Measurements from ENCODE around the gene SELENOO. TPM values are rescaled to one million over a fixed set of nuclear protein-coding genes. Genes with fewer than 3 reads are reported as not detected.

The SELENOO gene
- total RNA-seq, 1 experiment from 2014 or later = 20.0 TPM

DNA sequence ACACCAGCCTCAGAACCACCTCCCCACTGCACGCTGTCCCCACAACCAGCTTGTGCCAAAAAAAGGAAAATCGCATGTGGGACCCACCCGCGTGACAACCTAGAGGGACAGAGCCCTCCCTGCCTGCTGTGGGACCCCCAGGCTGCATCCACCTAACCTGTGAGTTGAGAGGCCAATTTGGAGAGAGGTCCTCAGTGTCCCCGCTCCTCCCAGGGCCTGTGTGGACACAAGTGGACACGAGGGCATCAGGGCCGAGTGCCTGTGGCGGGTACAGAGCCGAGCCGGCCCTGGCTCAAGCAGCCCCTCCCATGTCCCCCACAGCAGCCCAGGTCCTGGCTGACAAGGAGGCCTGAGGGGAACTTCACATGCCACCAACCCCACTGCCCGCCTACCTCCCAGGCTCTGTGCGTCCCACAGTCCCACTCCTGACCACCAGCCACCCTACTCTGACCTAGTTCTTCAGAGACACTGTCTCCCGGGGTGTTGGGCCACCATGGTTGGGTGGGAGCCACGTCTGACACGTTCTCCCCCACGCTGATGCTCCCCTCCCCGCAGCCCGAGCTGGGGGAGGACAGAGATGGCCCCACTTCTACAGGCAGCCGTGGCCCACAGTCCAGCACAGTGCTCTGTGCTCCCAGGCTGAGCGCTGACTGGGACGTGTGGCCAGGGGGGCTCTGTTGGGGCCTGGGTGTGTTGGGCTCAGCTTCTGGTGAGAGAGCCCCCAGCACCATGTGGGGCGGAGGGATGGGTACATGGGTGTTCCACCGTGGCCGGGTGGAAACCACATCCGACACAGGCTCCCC, 19.2 kb downstream of the SELENOO start:
- peaks cover 2% of the 10 kb centered on the region; the same call in 1 of the 2 replicates for H4K20me1 ChIP-seq (ENCODE audit: insufficient read depth, low read depth, low read length)

DNA sequence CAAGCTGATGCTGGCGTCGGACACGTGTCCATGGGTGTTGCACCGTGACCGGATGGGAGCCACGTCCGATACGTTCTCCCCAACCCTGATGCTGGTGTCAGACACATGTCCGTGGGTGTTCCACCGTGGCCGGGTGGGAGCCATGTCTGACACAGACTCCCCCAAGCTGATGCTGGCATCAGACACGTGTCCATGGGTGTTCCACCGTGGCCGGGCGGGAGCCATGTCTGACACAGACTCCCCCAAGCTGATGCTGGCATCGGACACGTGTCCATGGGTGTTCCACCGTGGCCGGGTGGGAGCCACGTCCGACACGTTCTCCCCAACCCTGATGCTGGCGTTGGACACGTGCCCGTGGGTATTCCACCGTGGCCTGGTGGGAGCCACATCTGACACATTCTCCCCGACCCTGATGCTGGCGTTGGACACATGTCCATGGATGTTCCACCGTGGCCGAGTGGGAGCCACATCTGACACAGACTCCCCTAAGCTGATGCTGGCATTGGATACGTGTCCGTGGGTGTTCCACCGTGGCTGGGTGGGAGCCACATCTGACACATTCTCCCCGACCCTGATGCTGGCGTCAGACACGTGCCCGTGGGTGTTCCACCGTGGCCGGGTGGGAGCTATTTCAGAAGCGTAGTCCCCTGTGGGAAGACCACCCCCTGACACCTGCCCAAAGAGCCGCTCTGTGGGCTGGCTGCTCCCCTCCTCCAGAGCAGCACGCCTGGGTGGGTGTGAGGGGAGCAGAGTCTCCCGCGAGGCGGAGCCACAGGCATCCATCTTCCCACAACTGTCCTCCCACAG, 20.0 kb downstream of the SELENOO start:
- Histone ChIP-seq H3K9me3 (ENCODE audit: low read length) (no peaks in the 10 kb centered on the region), H3K9ac (ENCODE audit: low read length) (no peak overlapping the region), H3K9me2 (replicated peaks; ENCODE audit: insufficient read depth, low read length) (no peaks in the 10 kb centered on the region), H3K4me3 (ENCODE audit: low read length) (no peak overlapping the region), H3K79me2 (ENCODE audit: low read length) (no peaks in the 10 kb centered on the region), H2AFZ (ENCODE audit: low read length) (no peak overlapping the region), H3K27me3 (ENCODE audit: low read length) (no peaks in the 10 kb centered on the region), H4K20me1 (ENCODE audit: insufficient read depth, low read depth, low read length) (no peaks in the 10 kb centered on the region), H3K4me1 (ENCODE audit: low read length) (peaks cover 6% of the 10 kb centered on the region), H3K36me3 (ENCODE audit: insufficient read depth, low read length) (peaks cover 7% of the 10 kb centered on the region), H3K4me2 (ENCODE audit: low read depth, low read length, poor library complexity, severe bottlenecking) (no peak overlapping the region), H3K27ac (ENCODE audit: low read length) (no peak overlapping the region)
- DNase-seq = no peak

More for the DNA sequence above, 19.2 kb downstream of the SELENOO start:
- Histone ChIP-seq H3K36me3 (ENCODE audit: insufficient read depth, low read length) (peaks cover 11% of the 10 kb centered on the region), H3K9me3 (ENCODE audit: low read length) (no peaks in the 10 kb centered on the region), H3K4me3 (ENCODE audit: low read length) (no peak overlapping the region), H2AFZ (ENCODE audit: low read length) (no peak overlapping the region), H3K9ac (ENCODE audit: low read length) (no peak overlapping the region), H3K27ac (ENCODE audit: low read length) (no peak overlapping the region), H3K9me2 (replicated peaks; ENCODE audit: insufficient read depth, low read length) (no peaks in the 10 kb centered on the region), H3K27me3 (ENCODE audit: low read length) (no peaks in the 10 kb centered on the region), H3K79me2 (ENCODE audit: low read length) (peaks cover 3% of the 10 kb centered on the region), H3K4me2 (ENCODE audit: low read depth, low read length, poor library complexity, severe bottlenecking) (no peak overlapping the region), H3K4me1 (ENCODE audit: low read length) (peaks cover 6% of the 10 kb centered on the region)
- no peak for DNase-seq

DNA sequence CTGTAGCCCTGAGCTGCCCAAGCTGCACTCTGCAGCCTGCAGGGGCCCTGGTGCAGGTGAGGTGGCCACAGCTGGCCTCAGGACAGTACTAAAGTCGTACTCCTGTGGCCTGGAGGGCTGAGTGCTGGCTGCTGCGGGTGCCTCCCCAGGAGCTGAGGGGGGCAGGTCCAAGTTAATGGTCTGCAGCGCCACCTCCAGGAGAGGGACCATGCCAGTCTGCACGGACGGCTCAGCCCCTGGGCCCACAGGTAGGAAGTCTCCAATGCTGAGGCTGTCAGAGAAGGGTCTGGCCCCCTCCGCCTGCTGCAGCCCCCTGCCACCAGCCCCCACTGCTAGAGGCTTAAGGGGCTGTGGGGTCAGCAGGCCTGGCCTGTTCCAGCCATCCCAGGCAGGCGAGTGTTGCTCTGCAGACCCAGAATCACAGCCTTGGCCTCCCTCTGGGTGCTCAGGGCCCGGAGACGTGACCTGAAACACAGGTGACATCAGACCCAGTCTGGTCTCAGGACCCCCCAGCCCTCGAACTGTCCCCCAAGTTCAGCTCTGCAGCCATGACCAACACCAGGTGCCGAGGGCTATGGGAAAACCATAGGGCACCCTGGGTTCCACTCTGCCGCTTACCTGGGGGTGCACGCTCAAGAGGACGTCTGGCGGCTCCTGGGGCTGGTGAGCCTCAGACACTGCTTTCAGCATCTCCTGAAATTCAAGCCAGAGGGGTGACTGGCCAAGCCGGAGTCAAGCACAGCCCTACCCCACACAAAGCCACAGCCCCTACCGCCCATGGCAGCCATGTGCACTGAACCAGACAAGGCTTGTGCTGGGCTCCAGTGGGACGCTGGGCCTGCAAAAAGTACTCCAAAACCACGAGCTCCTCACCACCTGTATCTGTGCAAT, 20.8 kb downstream of the SELENOO start:
- peak; percentile 64 for DNase-seq
- H3K4me2 ChIP-seq (ENCODE audit: low read depth, low read length, poor library complexity, severe bottlenecking) = no peak overlapping the region
- no peaks in the 10 kb centered on the region for H3K9me2 ChIP-seq (replicated peaks; ENCODE audit: insufficient read depth, low read length)
- peaks cover 6% of the 10 kb centered on the region for H3K4me1 ChIP-seq (ENCODE audit: low read length)
- no peak overlapping the region for H3K27ac ChIP-seq (ENCODE audit: low read length)
- H4K20me1 ChIP-seq (ENCODE audit: insufficient read depth, low read depth, low read length) = no peaks in the 10 kb centered on the region
- peaks cover 6% of the 10 kb centered on the region for H3K36me3 ChIP-seq (ENCODE audit: insufficient read depth, low read length)
- H2AFZ ChIP-seq (ENCODE audit: low read length) = no peak overlapping the region
- no peak overlapping the region for H3K4me3 ChIP-seq (ENCODE audit: low read length)
- H3K27me3 ChIP-seq (ENCODE audit: low read length) = no peaks in the 10 kb centered on the region
- no peaks in the 10 kb centered on the region for H3K79me2 ChIP-seq (ENCODE audit: low read length)
- H3K9ac ChIP-seq (ENCODE audit: low read length) = no peak overlapping the region
- H3K9me3 ChIP-seq (ENCODE audit: low read length) = no peaks in the 10 kb centered on the region

DNA sequence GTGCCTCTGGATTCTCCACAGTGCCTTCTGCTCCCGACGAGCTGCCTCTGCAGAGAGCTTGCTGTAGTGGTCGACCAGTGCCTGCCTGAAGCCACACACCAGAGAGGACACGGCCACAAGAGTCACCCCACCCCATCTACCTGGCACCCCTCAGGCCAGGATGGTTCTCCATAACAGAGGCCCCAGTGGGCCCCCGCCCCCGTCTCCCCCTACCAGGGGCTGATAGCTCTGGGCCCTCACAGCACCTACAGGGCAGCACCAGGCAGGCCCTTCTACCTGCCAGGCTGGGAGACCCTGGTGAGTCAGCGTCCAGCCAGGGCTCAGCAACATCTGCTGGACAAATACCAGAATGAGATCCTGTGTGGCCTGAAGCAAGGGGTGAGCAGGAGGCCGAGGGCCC, 21.7 kb downstream of the SELENOO start:
- H3K9me3 ChIP-seq (ENCODE audit: low read length) = no peaks in the 10 kb centered on the region
- no peak overlapping the region for H2AFZ ChIP-seq (ENCODE audit: low read length)
- peaks cover 3% of the 10 kb centered on the region for H3K4me1 ChIP-seq (ENCODE audit: low read length)
- no peaks in the 10 kb centered on the region for H3K79me2 ChIP-seq (ENCODE audit: low read length)
- no peak for DNase-seq
- no peaks in the 10 kb centered on the region for H3K9me2 ChIP-seq (replicated peaks; ENCODE audit: insufficient read depth, low read length)
- no peak overlapping the region for H3K9ac ChIP-seq (ENCODE audit: low read length)
- no peak overlapping the region for H3K4me2 ChIP-seq (ENCODE audit: low read depth, low read length, poor library complexity, severe bottlenecking)
- no peaks in the 10 kb centered on the region for H3K27me3 ChIP-seq (ENCODE audit: low read length)
- no peaks in the 10 kb centered on the region for H4K20me1 ChIP-seq (ENCODE audit: insufficient read depth, low read depth, low read length)
- H3K27ac ChIP-seq (ENCODE audit: low read length) = no peak overlapping the region
- H3K4me3 ChIP-seq (ENCODE audit: low read length) = no peak overlapping the region
- H3K36me3 ChIP-seq (ENCODE audit: insufficient read depth, low read length) = peaks cover 6% of the 10 kb centered on the region

DNA sequence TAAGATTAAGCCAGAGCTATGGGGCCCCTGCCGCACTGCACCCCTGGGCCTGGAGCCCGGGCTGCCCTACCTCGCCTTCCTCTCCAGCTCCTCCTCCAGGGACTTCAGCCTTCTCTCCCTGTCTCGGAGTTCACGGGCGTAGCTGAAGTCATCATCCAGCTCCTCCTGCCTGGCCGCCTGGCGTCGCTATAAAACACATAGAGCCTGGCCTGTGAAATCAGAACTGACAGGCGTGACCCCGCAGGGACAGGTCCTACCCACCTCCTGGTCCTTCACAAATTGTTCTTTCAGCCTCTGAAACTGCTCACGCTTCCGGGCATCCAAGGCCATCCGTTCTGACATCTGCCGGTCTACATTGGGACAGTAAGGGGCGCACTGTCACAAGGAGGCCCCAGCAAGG, 23.3 kb downstream of the SELENOO start:
- Histone ChIP-seq H3K9ac (ENCODE audit: low read length) (no peak overlapping the region), H2AFZ (ENCODE audit: low read length) (no peak overlapping the region), H3K9me2 (replicated peaks; ENCODE audit: insufficient read depth, low read length) (no peaks in the 10 kb centered on the region), H3K27ac (ENCODE audit: low read length) (no peak overlapping the region), H4K20me1 (ENCODE audit: insufficient read depth, low read depth, low read length) (no peaks in the 10 kb centered on the region), H3K4me2 (ENCODE audit: low read depth, low read length, poor library complexity, severe bottlenecking) (no peak overlapping the region), H3K9me3 (ENCODE audit: low read length) (no peaks in the 10 kb centered on the region), H3K4me3 (ENCODE audit: low read length) (no peak overlapping the region), H3K79me2 (ENCODE audit: low read length) (no peaks in the 10 kb centered on the region), H3K36me3 (ENCODE audit: insufficient read depth, low read length) (peaks cover 6% of the 10 kb centered on the region), H3K27me3 (ENCODE audit: low read length) (no peaks in the 10 kb centered on the region), H3K4me1 (ENCODE audit: low read length) (no peaks in the 10 kb centered on the region)
- no peak for DNase-seq

DNA sequence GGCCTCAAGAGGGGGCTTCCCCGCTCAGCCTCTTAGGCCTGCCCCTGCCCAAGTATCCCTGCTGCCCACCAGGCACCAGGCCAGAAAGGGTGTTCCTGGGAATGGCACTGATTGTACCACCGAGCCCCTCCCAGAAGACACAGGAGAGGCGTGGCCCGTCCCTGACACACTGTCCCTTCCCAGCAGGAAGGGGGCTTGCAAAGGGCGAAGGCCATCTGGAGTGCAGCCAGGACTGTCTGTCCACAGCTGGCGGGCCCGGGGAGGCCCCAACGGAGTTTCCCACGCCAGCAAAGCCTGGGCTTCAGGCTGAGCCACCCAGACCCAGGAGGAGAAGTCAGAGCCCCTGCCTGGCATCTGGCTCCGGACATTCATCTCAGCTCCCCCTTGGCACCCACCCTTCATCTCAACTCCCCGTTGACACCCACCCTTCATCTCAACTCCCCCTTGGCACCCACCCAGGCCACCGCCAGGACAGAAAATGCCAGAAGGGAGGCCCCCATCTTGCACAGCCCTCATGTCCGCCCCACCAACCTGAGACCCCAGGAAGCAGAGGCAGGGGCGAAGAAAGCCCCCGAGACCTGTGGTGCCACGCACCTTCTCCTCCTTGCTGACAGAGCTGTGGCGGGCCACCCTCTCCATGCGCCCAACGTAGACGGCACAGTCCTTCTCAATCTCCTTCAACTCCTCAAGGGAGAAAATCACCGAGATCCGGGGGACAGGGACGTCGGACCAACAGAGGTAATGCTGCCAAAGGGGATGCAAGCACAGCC, 24.6 kb downstream of the SELENOO start:
- Histone ChIP-seq H3K9me3 (ENCODE audit: low read length) (no peaks in the 10 kb centered on the region), H3K27me3 (ENCODE audit: low read length) (no peaks in the 10 kb centered on the region), H3K9ac (ENCODE audit: low read length) (no peak overlapping the region), H3K4me3 (ENCODE audit: low read length) (no peak overlapping the region), H4K20me1 (ENCODE audit: insufficient read depth, low read depth, low read length) (no peaks in the 10 kb centered on the region), H3K9me2 (replicated peaks; ENCODE audit: insufficient read depth, low read length) (no peaks in the 10 kb centered on the region), H2AFZ (ENCODE audit: low read length) (no peak overlapping the region), H3K79me2 (ENCODE audit: low read length) (no peaks in the 10 kb centered on the region), H3K4me1 (ENCODE audit: low read length) (no peaks in the 10 kb centered on the region), H3K4me2 (ENCODE audit: low read depth, low read length, poor library complexity, severe bottlenecking) (no peak overlapping the region), H3K36me3 (ENCODE audit: insufficient read depth, low read length) (peaks cover 6% of the 10 kb centered on the region), H3K27ac (ENCODE audit: low read length) (no peak overlapping the region)
- no peak for DNase-seq

DNA sequence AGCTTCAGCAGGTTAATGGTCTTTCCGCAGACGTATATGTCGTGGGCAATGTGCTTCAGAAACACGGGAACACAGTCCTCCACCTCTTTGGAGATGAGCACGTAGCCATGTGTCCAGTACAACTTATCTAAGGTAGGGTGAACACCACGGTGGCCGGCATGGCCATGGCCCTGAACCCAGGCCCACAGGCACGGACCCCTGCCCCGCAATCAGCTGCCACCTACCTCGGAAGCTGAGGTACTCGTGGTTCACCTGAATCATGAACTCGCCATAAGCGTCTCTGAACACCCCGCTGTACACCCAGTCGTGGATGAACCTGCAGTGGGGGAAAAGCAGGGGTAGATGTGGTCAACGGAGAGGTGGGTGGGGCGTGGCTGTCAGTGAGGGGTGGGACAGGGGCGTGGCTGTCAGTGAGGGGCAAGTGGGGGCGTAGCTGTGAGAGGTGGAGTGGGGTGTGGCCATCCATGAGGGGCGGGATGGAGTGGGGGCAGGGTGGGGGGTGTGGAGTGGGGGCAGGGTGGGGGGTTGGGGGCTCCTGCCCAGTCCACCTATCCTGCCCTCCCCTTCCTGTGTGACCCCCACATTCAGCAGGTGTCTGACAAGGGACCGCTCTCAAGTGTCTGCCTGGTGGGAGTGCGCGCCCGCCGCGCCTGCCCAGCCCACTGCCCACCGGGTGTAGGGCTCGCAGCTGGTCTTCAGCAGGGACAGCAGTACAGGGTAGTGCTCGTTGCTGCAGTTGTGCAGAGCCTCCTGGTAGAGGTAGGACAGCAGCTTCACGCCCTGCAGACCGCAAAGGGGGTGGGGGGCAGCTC, 25.5 kb downstream of the SELENOO start:
- H3K36me3 ChIP-seq (ENCODE audit: insufficient read depth, low read length) = peaks cover under 1% of the 10 kb centered on the region; the same call in 1 of the 2 replicates
- H3K27ac ChIP-seq (ENCODE audit: low read length) = no peak overlapping the region
- H3K9me3 ChIP-seq (ENCODE audit: low read length) = no peaks in the 10 kb centered on the region
- H3K9me2 ChIP-seq (replicated peaks; ENCODE audit: insufficient read depth, low read length) = no peaks in the 10 kb centered on the region
- H3K4me1 ChIP-seq (ENCODE audit: low read length) = no peaks in the 10 kb centered on the region
- no peak for DNase-seq
- H3K79me2 ChIP-seq (ENCODE audit: low read length) = no peaks in the 10 kb centered on the region
- no peak overlapping the region for H2AFZ ChIP-seq (ENCODE audit: low read length)
- no peak overlapping the region for H3K9ac ChIP-seq (ENCODE audit: low read length)
- H4K20me1 ChIP-seq (ENCODE audit: insufficient read depth, low read depth, low read length) = no peaks in the 10 kb centered on the region
- no peak overlapping the region for H3K4me3 ChIP-seq (ENCODE audit: low read length)
- H3K27me3 ChIP-seq (ENCODE audit: low read length) = no peaks in the 10 kb centered on the region
- no peak overlapping the region for H3K4me2 ChIP-seq (ENCODE audit: low read depth, low read length, poor library complexity, severe bottlenecking)

All from Karpas-422 (cell line).